GM19467 (cell line): ENCODE results near the gene JPT2.

Experiments used
- ATAC-seq: cut with Tn5 transposase; IDR thresholded peaks from one replicate; pipeline ENCODE4 v1.9.1; 2021; ENCODE audit warnings: mild to moderate bottlenecking, moderate library complexity; ENCODE audit not compliant: unreplicated experiment

Gene JPT2

DNA sequence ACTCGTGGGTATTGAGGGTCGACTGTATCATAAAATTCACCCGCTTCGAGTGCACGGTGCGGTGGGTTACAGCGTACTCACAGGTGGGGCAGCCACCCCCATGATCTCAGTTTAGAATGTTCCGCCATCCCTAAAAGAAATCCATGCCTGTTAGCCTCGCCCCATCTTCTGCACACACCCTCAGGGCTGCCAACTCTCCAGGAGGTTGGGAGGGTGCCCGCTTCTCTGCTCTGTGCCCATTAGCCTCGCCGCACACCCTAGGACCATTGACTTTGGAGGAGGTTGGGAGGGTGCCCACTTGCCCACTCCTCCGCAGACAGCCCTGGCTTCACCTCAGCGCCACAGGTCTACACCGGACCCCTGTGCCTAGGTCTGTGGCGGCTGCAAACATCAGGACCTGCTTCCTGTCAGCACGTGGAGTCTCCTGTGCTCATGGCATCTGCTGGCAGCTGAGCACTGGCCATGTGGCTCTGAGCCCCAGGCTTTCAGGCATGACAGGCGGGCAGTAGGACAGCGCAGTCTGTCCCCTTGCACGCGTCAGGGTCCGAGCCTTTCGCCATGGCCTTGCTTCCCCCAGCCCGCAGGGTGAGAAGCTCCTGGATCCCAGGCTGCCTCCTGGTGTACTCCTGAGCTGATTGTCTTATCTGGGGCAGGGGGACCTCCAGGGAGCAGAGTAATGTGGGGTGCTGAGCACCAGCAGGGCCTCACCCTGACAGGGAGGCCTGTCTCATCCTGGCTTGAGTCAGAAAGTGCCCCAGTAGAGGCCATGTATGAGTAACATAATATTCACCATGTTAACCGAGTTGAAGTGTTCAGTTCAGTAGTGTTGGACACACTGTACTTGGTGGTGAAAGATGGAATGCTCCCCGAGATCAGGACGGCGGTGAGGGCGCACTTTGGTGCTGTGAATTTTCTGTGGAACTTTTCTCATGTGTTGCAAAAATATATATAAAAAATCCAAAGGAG is 71.4 kb downstream of the JPT2 start:
- no peak for ATAC-seq
